Prostate gland (tissue), 2 donors: ENCODE results near the gene DEAF1.

Experiments used
- CTCF ChIP-seq, 4 experiments: fragments of 200-600 bp in 2 of 4; fragments of 450-650 bp in 2 of 4; sonication (generic) in 2 of 4; IDR thresholded peaks; 1 replicate in 3 of 4; 2 replicates in 1 of 4; pipeline ENCODE4 v1.5.1; 2016 to 2019; ENCODE audit warnings: antibody characterized with exemption in 4 of 4, mild to moderate bottlenecking in 2 of 4, moderate library complexity in 2 of 4
- POLR2A ChIP-seq: fragments of 450-650 bp; IDR thresholded peaks from one replicate; pipeline ENCODE4 v1.6.1; 2016; ENCODE audit warnings: antibody characterized with exemption, mild to moderate bottlenecking
- POLR2AphosphoS5 ChIP-seq: sonication (generic); formaldehyde crosslinking; IDR thresholded peaks from one replicate; pipeline ENCODE4 v1.6.1; 2017; ENCODE audit warnings: antibody characterized with exemption

DNA sequence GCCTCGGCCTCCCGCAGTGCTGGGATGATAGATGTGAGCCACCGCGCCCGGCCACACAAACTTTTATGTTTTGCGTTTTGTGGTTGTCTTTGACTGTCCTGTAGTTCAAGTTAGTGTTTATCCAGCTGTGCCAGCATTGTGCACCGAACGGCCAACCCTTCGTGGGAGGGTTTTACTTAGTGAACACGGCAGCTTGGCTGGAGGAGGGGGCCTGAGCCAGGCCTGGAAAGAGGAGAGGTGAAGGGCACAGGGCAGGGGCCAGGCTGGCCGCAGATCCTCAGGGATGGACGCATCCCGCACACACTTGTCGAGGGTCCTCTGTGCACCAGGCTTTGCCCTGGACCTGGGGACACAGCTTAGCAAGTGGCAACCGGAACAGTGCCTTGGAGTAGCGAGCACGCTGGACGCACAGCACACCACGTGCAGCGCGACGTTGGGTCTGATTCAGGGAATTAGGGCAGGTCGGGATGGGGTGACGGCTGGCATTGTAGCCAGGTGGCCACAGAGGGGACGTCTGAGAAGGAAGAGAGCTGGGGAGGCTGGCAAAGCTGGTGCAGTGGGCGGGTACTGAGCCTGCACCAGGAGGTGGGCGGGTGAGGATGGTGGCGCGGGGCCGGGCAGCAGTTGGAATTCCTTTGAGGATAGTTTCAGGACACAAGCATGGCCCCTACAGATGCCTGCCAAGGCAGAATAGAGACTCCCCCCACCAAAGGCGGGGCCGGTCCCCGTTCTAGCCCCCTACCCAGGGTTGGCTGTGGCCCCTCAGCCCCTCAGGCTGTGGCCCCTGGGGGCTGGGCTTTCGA lies 24.4 kb upstream of the DEAF1 start:
- TF ChIP-seq CTCF (IDR thresholded peaks at IDR 0.05) (no peak), POLR2AphosphoS5 (no peak), POLR2A (no peak)
